ENCODE measurements around the gene SIDT1. TPM values are rescaled to one million over a fixed set of nuclear protein-coding genes. Genes with fewer than 3 reads are reported as not detected.

SIDT1 gene
- total and polyA plus RNA-seq, 5 donors: 0.16 to 1.9 (median 0.66) TPM

GRCh38 chr3:113660896-113661295 is 128.5 kb downstream of the SIDT1 start:
- 80% methylated on average over 4 of the region's 4 CpGs for WGBS
- ATAC-seq (peak; percentile 74 to 76), DNase-seq (no peak)
- intact Hi-C loops (cut with DNase I): no loop called here
- Histone ChIP-seq H3K27ac (ENCODE audit: low read length) (peak overlapping the region; percentile 91), H3K4me3 (ENCODE audit: low read length) (no peak overlapping the region), H3K27me3 (ENCODE audit: control insufficient read depth, insufficient read depth) (no peaks in the 10 kb centered on the region), H3K4me1 (ENCODE audit: control insufficient read depth, insufficient read depth, low read length) (peaks cover 7% of the 10 kb centered on the region), H3K9me3 (ENCODE audit: control insufficient read depth, low read length) (no peaks in the 10 kb centered on the region)

- DNase-seq (no peak), ATAC-seq (no peak)
- WGBS: 94% methylated on average over 1 of the region's 1 CpG
- H3K9me3 ChIP-seq (ENCODE audit: control insufficient read depth, low read length): no peaks in the 10 kb centered on the region
- H3K4me3 ChIP-seq (ENCODE audit: low read length): no peak overlapping the region
- no peaks in the 10 kb centered on the region for H3K27me3 ChIP-seq (ENCODE audit: control insufficient read depth, insufficient read depth)
- intact Hi-C loops (cut with DNase I): no loop called here
- peaks cover 7% of the 10 kb centered on the region for H3K4me1 ChIP-seq (ENCODE audit: control insufficient read depth, insufficient read depth, low read length)
- no peak overlapping the region for H3K27ac ChIP-seq (ENCODE audit: low read length)
Measured at GRCh38 chr3:113662824-113663223, 130.5 kb downstream of the SIDT1 start.

GRCh38 chr3:113663324-113663750 is 131.0 kb downstream of the SIDT1 start:
- Histone ChIP-seq H3K27ac (ENCODE audit: low read length) (no peak overlapping the region), H3K9me3 (ENCODE audit: control insufficient read depth, low read length) (no peaks in the 10 kb centered on the region), H3K27me3 (ENCODE audit: control insufficient read depth, insufficient read depth) (no peaks in the 10 kb centered on the region), H3K4me3 (ENCODE audit: low read length) (no peak overlapping the region), H3K4me1 (ENCODE audit: control insufficient read depth, insufficient read depth, low read length) (peaks cover 7% of the 10 kb centered on the region)
- 98% methylated on average over 3 of the region's 3 CpGs for WGBS
- ATAC-seq (no peak), DNase-seq (no peak)
- intact Hi-C loops (cut with DNase I): no loop called here

DNA sequence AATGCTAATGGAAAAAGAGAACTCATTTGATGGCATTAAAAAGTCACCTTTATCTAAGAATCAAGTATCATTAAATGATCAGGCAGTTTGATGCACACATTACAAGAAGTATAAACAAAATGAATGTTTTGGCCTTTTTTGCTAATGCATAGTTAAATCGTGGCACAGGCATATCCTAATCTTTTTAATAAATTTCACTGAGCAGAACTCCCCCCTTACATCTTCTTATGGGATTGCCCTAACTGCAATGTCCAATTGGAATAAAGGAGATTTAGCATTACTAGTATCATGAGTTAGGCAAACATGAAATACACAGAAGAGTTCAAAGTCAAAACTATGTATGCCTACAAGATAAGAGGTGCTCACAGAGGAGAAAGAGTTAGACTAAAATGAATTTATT is 131.4 kb downstream of the SIDT1 start:
- intact Hi-C loops (cut with DNase I): no loop called here

DNA sequence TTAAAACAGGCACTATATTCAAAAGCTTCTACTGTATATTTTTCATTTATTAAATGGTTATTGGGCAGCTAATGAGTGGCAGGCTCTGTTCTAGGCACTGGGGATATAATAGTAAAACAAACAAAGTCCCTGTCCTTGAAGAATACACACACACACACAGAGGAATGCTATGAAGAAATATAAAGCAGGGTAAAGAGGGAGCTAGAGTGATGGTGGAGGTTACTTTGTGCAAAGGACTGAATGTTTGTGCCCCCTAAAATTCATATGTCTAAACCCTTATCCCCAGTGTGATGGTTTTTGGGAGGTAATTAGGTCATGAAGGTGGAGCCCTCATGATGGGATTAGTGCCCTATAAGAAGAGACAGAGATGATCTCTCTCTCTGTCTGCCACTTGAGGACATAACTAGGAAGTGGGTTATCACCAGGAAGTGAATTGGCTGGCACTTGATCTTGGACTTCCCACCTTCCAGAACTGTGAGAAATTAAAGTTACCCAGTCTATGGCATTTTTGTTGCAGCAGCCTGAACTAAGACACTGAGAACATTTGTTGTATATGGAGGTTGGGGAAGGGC is 132.3 kb downstream of the SIDT1 start:
- no peak for ATAC-seq
- no peak overlapping the region for H3K27ac ChIP-seq (ENCODE audit: low read length)
- H3K9me3 ChIP-seq (ENCODE audit: control insufficient read depth, low read length): no peaks in the 10 kb centered on the region
- H3K4me1 ChIP-seq (ENCODE audit: control insufficient read depth, insufficient read depth, low read length): peaks cover 5% of the 10 kb centered on the region
- DNase-seq: no peak
- intact Hi-C loops (cut with DNase I): no loop called here
- no peaks in the 10 kb centered on the region for H3K27me3 ChIP-seq (ENCODE audit: control insufficient read depth, insufficient read depth)
- H3K4me3 ChIP-seq (ENCODE audit: low read length): no peak overlapping the region

More for the DNA sequence above, 131.4 kb downstream of the SIDT1 start:
- no peaks in the 10 kb centered on the region for H3K27me3 ChIP-seq (ENCODE audit: control insufficient read depth, insufficient read depth)
- DNase-seq: no peak
- no peak overlapping the region for H3K4me3 ChIP-seq (ENCODE audit: low read length)
- no peak for ATAC-seq
- H3K4me1 ChIP-seq (ENCODE audit: control insufficient read depth, insufficient read depth, low read length): peaks cover 7% of the 10 kb centered on the region
- 93% methylated on average over 1 of the region's 1 CpG for WGBS
- no peaks in the 10 kb centered on the region for H3K9me3 ChIP-seq (ENCODE audit: control insufficient read depth, low read length)
- no peak overlapping the region for H3K27ac ChIP-seq (ENCODE audit: low read length)

DNA sequence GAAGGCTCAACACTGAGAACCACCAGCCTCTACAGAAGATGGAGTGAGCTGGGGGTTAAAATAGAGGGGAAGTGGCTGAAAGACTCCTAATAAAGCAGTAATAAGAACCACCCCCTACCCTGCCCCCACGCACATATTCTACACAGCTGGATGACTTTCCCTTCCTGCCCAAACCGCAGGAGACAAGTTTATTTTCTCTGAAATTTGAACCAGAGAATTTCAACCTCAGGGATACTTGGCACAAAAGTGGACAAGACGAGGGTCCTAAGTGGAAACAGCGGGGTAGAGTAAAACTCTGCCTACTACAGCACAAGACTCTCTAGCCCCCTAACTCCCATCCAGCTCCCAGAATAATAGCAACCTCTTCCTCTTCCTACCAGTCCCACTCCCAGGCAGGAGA is 135.7 kb downstream of the SIDT1 start:
- Histone ChIP-seq H3K27me3 (ENCODE audit: control insufficient read depth, insufficient read depth) (no peaks in the 10 kb centered on the region), H3K9me3 (ENCODE audit: control insufficient read depth, low read length) (no peaks in the 10 kb centered on the region), H3K4me1 (ENCODE audit: control insufficient read depth, insufficient read depth, low read length) (no peaks in the 10 kb centered on the region), H3K27ac (ENCODE audit: low read length) (no peak overlapping the region), H3K4me3 (ENCODE audit: low read length) (no peak overlapping the region)
- ATAC-seq (no peak), DNase-seq (no peak)
- intact Hi-C loops (cut with DNase I): no loop called here
- WGBS: 58% methylated on average over 4 of the region's 4 CpGs

DNA sequence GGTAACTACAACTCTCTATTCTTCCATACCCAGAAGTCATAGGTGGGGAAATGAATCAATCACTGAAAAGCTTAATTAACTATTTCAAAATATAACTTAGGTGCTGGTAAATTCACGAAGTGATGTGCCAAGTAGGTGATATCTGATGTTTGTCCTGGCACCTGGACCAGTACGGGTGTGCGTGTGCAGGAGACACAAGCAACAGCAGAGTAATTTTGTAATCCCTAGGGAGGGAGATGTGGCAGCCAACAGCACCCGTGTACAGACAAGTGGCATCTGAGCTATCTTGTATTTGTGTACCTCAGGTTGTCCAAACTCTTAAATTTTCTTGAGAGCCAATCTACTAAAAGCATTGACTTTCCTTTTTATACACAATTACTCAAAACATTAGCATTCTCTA is 141.2 kb downstream of the SIDT1 start:
- no peak overlapping the region for H3K27ac ChIP-seq (ENCODE audit: low read length)
- no peak for DNase-seq
- H3K9me3 ChIP-seq (ENCODE audit: control insufficient read depth, low read length): no peaks in the 10 kb centered on the region
- no peaks in the 10 kb centered on the region for H3K27me3 ChIP-seq (ENCODE audit: control insufficient read depth, insufficient read depth)
- H3K4me1 ChIP-seq (ENCODE audit: control insufficient read depth, insufficient read depth, low read length): no peaks in the 10 kb centered on the region
- intact Hi-C loops (cut with DNase I): no loop called here
- 78% methylated on average over 4 of the region's 4 CpGs for WGBS
- ATAC-seq: no peak
- no peak overlapping the region for H3K4me3 ChIP-seq (ENCODE audit: low read length)

GRCh38 chr3:113676261-113676660 is 143.9 kb downstream of the SIDT1 start:
- Histone ChIP-seq H3K4me1 (ENCODE audit: control insufficient read depth, insufficient read depth, low read length) (no peaks in the 10 kb centered on the region), H3K4me3 (ENCODE audit: low read length) (no peak overlapping the region), H3K27me3 (ENCODE audit: control insufficient read depth, insufficient read depth) (no peaks in the 10 kb centered on the region), H3K27ac (ENCODE audit: low read length) (no peak overlapping the region), H3K9me3 (ENCODE audit: control insufficient read depth, low read length) (no peaks in the 10 kb centered on the region)
- ATAC-seq (no peak), DNase-seq (no peak)
- intact Hi-C loops (cut with DNase I): no loop called here
- 92% methylated on average over 3 of the region's 3 CpGs for WGBS

DNA sequence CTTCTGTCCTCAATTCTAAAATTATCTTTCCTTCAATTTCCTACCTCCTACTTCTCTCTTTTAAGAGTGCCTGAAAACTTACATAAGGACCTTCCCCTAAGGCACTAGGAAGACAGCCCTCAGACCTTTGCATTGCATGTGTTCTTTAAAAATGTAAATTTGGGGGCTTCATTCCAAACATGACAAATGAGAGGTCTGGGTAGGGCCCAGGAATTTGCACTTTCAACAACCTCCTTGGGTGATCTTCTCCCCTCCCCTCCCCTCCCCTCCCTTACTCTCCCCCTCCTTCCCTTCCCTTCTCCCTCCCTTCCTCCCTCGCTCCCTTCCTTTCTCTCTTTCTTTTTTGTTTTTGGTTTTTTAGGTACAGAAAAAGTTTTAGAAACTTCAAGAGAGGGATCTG is 145.4 kb downstream of the SIDT1 start:
- H3K4me1 ChIP-seq (ENCODE audit: control insufficient read depth, insufficient read depth, low read length): no peaks in the 10 kb centered on the region
- H3K27me3 ChIP-seq (ENCODE audit: control insufficient read depth, insufficient read depth): no peaks in the 10 kb centered on the region
- DNase-seq (no peak), ATAC-seq (no peak)
- no peak overlapping the region for H3K27ac ChIP-seq (ENCODE audit: low read length)
- intact Hi-C loops (cut with DNase I): no loop called here
- no peaks in the 10 kb centered on the region for H3K9me3 ChIP-seq (ENCODE audit: control insufficient read depth, low read length)
- 96% methylated on average over 1 of the region's 1 CpG for WGBS
- no peak overlapping the region for H3K4me3 ChIP-seq (ENCODE audit: low read length)

- no peak overlapping the region for H3K27ac ChIP-seq (ENCODE audit: low read length)
- WGBS: 96% methylated on average over 4 of the region's 4 CpGs
- no peak overlapping the region for H3K4me3 ChIP-seq (ENCODE audit: low read length)
- H3K27me3 ChIP-seq (ENCODE audit: control insufficient read depth, insufficient read depth): no peaks in the 10 kb centered on the region
- H3K4me1 ChIP-seq (ENCODE audit: control insufficient read depth, insufficient read depth, low read length): no peaks in the 10 kb centered on the region
- H3K9me3 ChIP-seq (ENCODE audit: control insufficient read depth, low read length): no peaks in the 10 kb centered on the region
- no peak for DNase-seq
- intact Hi-C loops (cut with DNase I): no loop called here
- no peak for ATAC-seq
Measured at GRCh38 chr3:113678773-113679172, 146.4 kb downstream of the SIDT1 start.

All from right cardiac atrium (tissue), 5 donors.